Glutamatergic neuron (in vitro differentiated cells): Measurements from ENCODE around the gene ZNF778. TPM values are rescaled to one million over a fixed set of nuclear protein-coding genes. Genes with fewer than 3 reads are reported as not detected.

ENCODE experiments used
- DNase-seq: peaks from one replicate; pipeline ENCODE4 v3.0.0; 2022
- H3K27ac Mint-ChIP-seq: one replicate; pipeline ENCODE4 v1.8.0; 2020; ENCODE audit warnings: mild to moderate bottlenecking, mixed read lengths, inconsistent platforms; ENCODE audit not compliant: unreplicated experiment
- H3K27me3 Mint-ChIP-seq: one replicate; pipeline ENCODE4 v1.8.0; 2020; ENCODE audit warnings: mild to moderate bottlenecking, moderate library complexity, mixed read lengths, inconsistent platforms; ENCODE audit not compliant: unreplicated experiment
- H3K36me3 Mint-ChIP-seq: one replicate; pipeline ENCODE4 v1.8.0; 2020; ENCODE audit warnings: mild to moderate bottlenecking, mixed read lengths, inconsistent platforms; ENCODE audit not compliant: unreplicated experiment
- H3K4me1 Mint-ChIP-seq: one replicate; pipeline ENCODE4 v1.8.0; 2020; ENCODE audit warnings: mild to moderate bottlenecking, low read depth, mixed read lengths, inconsistent platforms; ENCODE audit not compliant: unreplicated experiment
- H3K4me3 Mint-ChIP-seq: one replicate; pipeline ENCODE4 v1.8.0; 2020; ENCODE audit warnings: mild to moderate bottlenecking, mixed read lengths, inconsistent platforms; ENCODE audit not compliant: unreplicated experiment
- H3K9me3 Mint-ChIP-seq: one replicate; pipeline ENCODE4 v1.8.0; 2020; ENCODE audit warnings: mild to moderate bottlenecking, moderate library complexity, mixed read lengths, inconsistent platforms; ENCODE audit not compliant: unreplicated experiment
- CTCF ChIP-seq: fragments of 200-600 bp; sonication (generic); IDR thresholded peaks from one replicate; pipeline ENCODE4 v1.5.0; 2021; ENCODE audit not compliant: partially characterized antibody, unreplicated experiment
- total RNA-seq: library from RNA; stranded (reverse); fragmentation: NEBNext Ultra II Directional; extraction: Animal tissue kit (Norgen Biotek cat#: 25700); gene quantifications from one replicate; pipeline ENCODE4 v1.2.1, GENCODE V29; 2021; ENCODE audit not compliant: unreplicated experiment

ZNF778 gene
- total RNA-seq, 1 donor from 2014 or later, result 36.2 TPM

- peaks cover 11% of the 10 kb centered on the region for H3K4me1 Mint-ChIP-seq
- TF ChIP-seq CTCF, result no peak
- H3K27me3 Mint-ChIP-seq, result no peaks in the 10 kb centered on the region
- no peak overlapping the region for H3K4me3 Mint-ChIP-seq
- DNase-seq, result peak; percentile 15
- no peak overlapping the region for H3K27ac Mint-ChIP-seq
- no peaks in the 10 kb centered on the region for H3K36me3 Mint-ChIP-seq
- H3K9me3 Mint-ChIP-seq, result no peaks in the 10 kb centered on the region
Observed at GRCh38 chr16:89209522-89210044, 7.9 kb upstream of the ZNF778 start.

- H3K9me3 Mint-ChIP-seq, result no peaks in the 10 kb centered on the region
- TF ChIP-seq CTCF, result no peak
- H3K27me3 Mint-ChIP-seq, result no peaks in the 10 kb centered on the region
Observed at GRCh38 chr16:89210165-89210903, 7.2 kb upstream of the ZNF778 start.

GRCh38 chr16:89210904-89211515, 6.5 kb upstream of the ZNF778 start:
- peak overlapping the region; percentile 90 for H3K27ac Mint-ChIP-seq
- H3K9me3 Mint-ChIP-seq, result no peaks in the 10 kb centered on the region

More at GRCh38 chr16:89210165-89210903, 7.2 kb upstream of the ZNF778 start:
- H3K4me3 Mint-ChIP-seq, result peak overlapping the region; percentile 56
- DNase-seq, result no peak
- peaks cover 11% of the 10 kb centered on the region for H3K4me1 Mint-ChIP-seq
- no peaks in the 10 kb centered on the region for H3K36me3 Mint-ChIP-seq
- peak overlapping the region; percentile 90 for H3K27ac Mint-ChIP-seq

GRCh38 chr16:89216315-89217137, 977 bp upstream of the ZNF778 start:
- no peaks in the 10 kb centered on the region for H3K36me3 Mint-ChIP-seq
- peaks cover 4% of the 10 kb centered on the region for H3K27me3 Mint-ChIP-seq
- peaks cover 8% of the 10 kb centered on the region for H3K4me1 Mint-ChIP-seq
- peak overlapping the region; percentile 87 for H3K4me3 Mint-ChIP-seq
- peak overlapping the region; percentile 31 for H3K27ac Mint-ChIP-seq
- peak; percentile 80 for DNase-seq
- peak; percentile 42 for TF ChIP-seq CTCF
- H3K9me3 Mint-ChIP-seq, result peaks cover 2% of the 10 kb centered on the region

More at GRCh38 chr16:89210904-89211515, 6.5 kb upstream of the ZNF778 start:
- Mint-ChIP-seq H3K27me3 (no peaks in the 10 kb centered on the region), H3K4me3 (peak overlapping the region; percentile 56), H3K4me1 (peaks cover 11% of the 10 kb centered on the region), H3K36me3 (no peaks in the 10 kb centered on the region)
- peak; percentile 52 for DNase-seq
- TF ChIP-seq CTCF, result no peak
